HFFc6 (cell line): ENCODE measurements around the gene TNFRSF11A. TPM values are rescaled to one million over a fixed set of nuclear protein-coding genes. Genes with fewer than 3 reads are reported as not detected.

ENCODE experiments used
- DNase-seq: peaks from one replicate; pipeline ENCODE4 v3.0.0-alpha.2; 2018
- H3K27ac Mint-ChIP-seq: 2 replicates; pipeline ENCODE4 v1.8.0; 2020; ENCODE audit warnings: mild to moderate bottlenecking, mixed read lengths
- H3K27me3 Mint-ChIP-seq: 2 replicates; pipeline ENCODE4 v1.8.0; 2021; ENCODE audit warnings: mild to moderate bottlenecking, moderate library complexity, mixed read lengths; ENCODE audit not compliant: insufficient read depth
- H3K36me3 Mint-ChIP-seq: 2 replicates; pipeline ENCODE4 v1.8.0; 2021; ENCODE audit warnings: low read depth, mixed read lengths
- H3K4me1 Mint-ChIP-seq: 2 replicates; pipeline ENCODE4 v1.8.0; 2020; ENCODE audit warnings: low read depth, mixed read lengths
- H3K4me3 Mint-ChIP-seq: 2 replicates; pipeline ENCODE4 v1.8.0; 2020; ENCODE audit warnings: mild to moderate bottlenecking, moderate library complexity, mixed read lengths
- H3K9me3 Mint-ChIP-seq: 2 replicates; pipeline ENCODE4 v1.8.0; 2020; ENCODE audit warnings: mild to moderate bottlenecking, mixed read lengths
- total RNA-seq, 6 experiments: library from RNA; stranded (reverse); fragmentation: NEBNext Ultra II Directional; extraction: Animal tissue kit (Norgen Biotek cat#: 25700); gene quantifications; 2 replicates in 1 of 6; 3 replicates in 5 of 6; pipeline ENCODE4 v1.2.3, GENCODE V29; 2021
- TF ChIP-seq, protein P1 (sequence below): fragments of 200-600 bp; sonication (generic); IDR thresholded peaks from 2 replicates; pipeline ENCODE4 v1.5.0; 2021; ENCODE audit warnings: antibody characterized with exemption, mild to moderate bottlenecking

The TNFRSF11A gene
- total RNA-seq, 6 experiments from 2014 or later = 0.05 TPM; not detected in 5

GRCh38 chr18:62365420-62365819, 40.3 kb downstream of the TNFRSF11A start:
- TF ChIP-seq, protein P1, sequence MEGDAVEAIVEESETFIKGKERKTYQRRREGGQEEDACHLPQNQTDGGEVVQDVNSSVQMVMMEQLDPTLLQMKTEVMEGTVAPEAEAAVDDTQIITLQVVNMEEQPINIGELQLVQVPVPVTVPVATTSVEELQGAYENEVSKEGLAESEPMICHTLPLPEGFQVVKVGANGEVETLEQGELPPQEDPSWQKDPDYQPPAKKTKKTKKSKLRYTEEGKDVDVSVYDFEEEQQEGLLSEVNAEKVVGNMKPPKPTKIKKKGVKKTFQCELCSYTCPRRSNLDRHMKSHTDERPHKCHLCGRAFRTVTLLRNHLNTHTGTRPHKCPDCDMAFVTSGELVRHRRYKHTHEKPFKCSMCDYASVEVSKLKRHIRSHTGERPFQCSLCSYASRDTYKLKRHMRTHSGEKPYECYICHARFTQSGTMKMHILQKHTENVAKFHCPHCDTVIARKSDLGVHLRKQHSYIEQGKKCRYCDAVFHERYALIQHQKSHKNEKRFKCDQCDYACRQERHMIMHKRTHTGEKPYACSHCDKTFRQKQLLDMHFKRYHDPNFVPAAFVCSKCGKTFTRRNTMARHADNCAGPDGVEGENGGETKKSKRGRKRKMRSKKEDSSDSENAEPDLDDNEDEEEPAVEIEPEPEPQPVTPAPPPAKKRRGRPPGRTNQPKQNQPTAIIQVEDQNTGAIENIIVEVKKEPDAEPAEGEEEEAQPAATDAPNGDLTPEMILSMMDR = no peak
- Mint-ChIP-seq H3K4me3 (no peak overlapping the region), H3K36me3 (no peaks in the 10 kb centered on the region), H3K27ac (no peak overlapping the region), H3K9me3 (no peaks in the 10 kb centered on the region), H3K27me3 (peaks cover 37% of the 10 kb centered on the region), H3K4me1 (no peaks in the 10 kb centered on the region)
- DNase-seq = no peak

GRCh38 chr18:62366992-62367391, 41.9 kb downstream of the TNFRSF11A start:
- H3K4me1 Mint-ChIP-seq = no peaks in the 10 kb centered on the region
- no peak for DNase-seq
- H3K27ac Mint-ChIP-seq = no peak overlapping the region
- H3K9me3 Mint-ChIP-seq = no peaks in the 10 kb centered on the region
- no peaks in the 10 kb centered on the region for H3K36me3 Mint-ChIP-seq
- TF ChIP-seq, protein P1 = no peak
- H3K27me3 Mint-ChIP-seq = peaks cover 35% of the 10 kb centered on the region
- no peak overlapping the region for H3K4me3 Mint-ChIP-seq

GRCh38 chr18:62368100-62368499, 43.0 kb downstream of the TNFRSF11A start:
- Mint-ChIP-seq H3K9me3 (no peaks in the 10 kb centered on the region), H3K36me3 (no peaks in the 10 kb centered on the region), H3K4me1 (no peaks in the 10 kb centered on the region), H3K27ac (no peak overlapping the region), H3K27me3 (peaks cover 41% of the 10 kb centered on the region), H3K4me3 (no peak overlapping the region)
- TF ChIP-seq, protein P1 = no peak
- DNase-seq = no peak

DNA sequence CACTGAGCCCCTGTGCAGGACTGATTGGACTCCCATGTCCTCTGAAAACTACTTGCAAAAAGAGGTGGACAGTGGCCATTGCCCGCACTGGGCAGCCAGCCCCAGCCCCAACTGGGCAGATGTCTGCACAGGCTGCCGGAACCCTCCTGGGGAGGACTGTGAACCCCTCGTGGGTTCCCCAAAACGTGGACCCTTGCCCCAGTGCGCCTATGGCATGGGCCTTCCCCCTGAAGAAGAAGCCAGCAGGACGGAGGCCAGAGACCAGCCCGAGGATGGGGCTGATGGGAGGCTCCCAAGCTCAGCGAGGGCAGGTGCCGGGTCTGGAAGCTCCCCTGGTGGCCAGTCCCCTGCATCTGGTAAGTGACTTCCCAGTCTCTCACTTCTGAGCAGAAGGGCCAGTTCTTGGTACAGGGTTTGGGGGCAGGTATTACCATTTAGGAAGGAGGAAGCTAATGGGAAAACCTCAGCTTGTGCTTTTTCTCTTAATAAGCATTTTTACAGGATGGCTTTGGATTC, 44.1 kb downstream of the TNFRSF11A start:
- no peaks in the 10 kb centered on the region for H3K36me3 Mint-ChIP-seq
- no peak for DNase-seq
- no peak overlapping the region for H3K27ac Mint-ChIP-seq
- H3K4me1 Mint-ChIP-seq = no peaks in the 10 kb centered on the region
- no peaks in the 10 kb centered on the region for H3K9me3 Mint-ChIP-seq
- no peak overlapping the region for H3K4me3 Mint-ChIP-seq
- peaks cover 45% of the 10 kb centered on the region for H3K27me3 Mint-ChIP-seq
- TF ChIP-seq, protein P1 = 0 out of 2 replicates have a peak, but pooled peaks have one; percentile 6

- TF ChIP-seq, protein P1 = no peak
- Mint-ChIP-seq H3K36me3 (no peaks in the 10 kb centered on the region), H3K9me3 (no peaks in the 10 kb centered on the region), H3K27ac (no peak overlapping the region), H3K27me3 (peaks cover 42% of the 10 kb centered on the region), H3K4me1 (no peaks in the 10 kb centered on the region), H3K4me3 (no peak overlapping the region)
- DNase-seq = no peak
Measured at GRCh38 chr18:62370366-62370765, 45.3 kb downstream of the TNFRSF11A start.

DNA sequence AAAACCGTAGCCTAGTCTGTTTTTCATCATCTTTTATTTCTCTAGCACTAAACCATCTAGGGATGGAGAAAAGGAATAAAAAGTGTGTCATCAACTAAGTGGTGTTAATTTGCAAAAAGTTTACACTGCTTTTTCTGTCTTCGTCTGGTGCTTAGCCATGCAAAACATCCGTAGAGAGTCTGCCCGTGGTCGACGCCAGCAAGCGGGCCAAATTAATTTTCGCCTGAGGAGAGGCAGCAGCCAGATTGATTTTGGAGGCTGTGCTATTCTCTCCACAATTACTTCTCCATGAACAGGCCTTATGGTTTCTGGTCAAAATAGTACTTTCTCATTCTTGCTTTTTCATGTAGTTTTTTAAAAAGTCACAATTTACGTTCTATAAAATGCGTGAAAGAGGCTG, 46.3 kb downstream of the TNFRSF11A start:
- H3K27me3 Mint-ChIP-seq = peaks cover 37% of the 10 kb centered on the region
- H3K4me1 Mint-ChIP-seq = no peaks in the 10 kb centered on the region
- DNase-seq = no peak
- TF ChIP-seq, protein P1 = no peak
- no peak overlapping the region for H3K27ac Mint-ChIP-seq
- H3K4me3 Mint-ChIP-seq = no peak overlapping the region
- no peaks in the 10 kb centered on the region for H3K9me3 Mint-ChIP-seq
- H3K36me3 Mint-ChIP-seq = no peaks in the 10 kb centered on the region
